K562 (cell line): ENCODE measurements around the gene FRYL. TPM values are rescaled to one million over a fixed set of nuclear protein-coding genes. Genes with fewer than 3 reads are reported as not detected.

Experiments used
- ATAC-seq: fragments of 200-7000 bp; cut with Tn5 transposase; 3 replicates; pipeline ENCODE4 v1.9.1; 2020; ENCODE audit warnings: moderate library complexity
- BruUV-seq: library from RNA; stranded (reverse); fragments of 400-500 nt; replicated peaks from 2 replicates; lab custom pipeline; 2021; lab: Mats Ljungman, UMichigan
- CTCF ChIA-PET: fragments of 300-600 bp; formaldehyde crosslinking; extraction: SDS; loops from one replicate; lab custom pipeline; 2021; ENCODE audit warnings: low intra/inter-chr PET ratio; lab: Yijun Ruan, JAX
- POLR2A ChIA-PET: fragments of 300-600, 350-650 bp; sonication (Branson Sonifier 250); formaldehyde crosslinking; extraction: SDS; loops from one replicate; lab custom pipeline; 2021; ENCODE audit warnings: antibody characterized with exemption, inconsistent platforms; lab: Yijun Ruan, JAX
- DNase-seq, 4 experiments: peaks; one replicate each; pipeline versions ENCODE4 v3.0.0 to v3.0.0-alpha.2; 2011 to 2018; ENCODE audit warnings: low spot score in 3 of 4, mixed read lengths in 3 of 4; ENCODE audit errors: extremely low read depth in 1 of 4
- FAIRE-seq: peaks from 2 replicates; lab custom pipeline; 2011; peaks lifted over from hg19 to GRCh38; lab: Jason Lieb, UNC
- H2AFZ ChIP-seq: 2 replicates; pipeline ENCODE4 v1.6.0; 2011; ENCODE audit warnings: low read depth, low read length, control low read depth, inconsistent platforms
- H3K27ac ChIP-seq: fragments of 200-600 bp; 3 replicates; pipeline ENCODE4 v1.8.0; 2011; ENCODE audit warnings: low read depth, mild to moderate bottlenecking, control low read depth, inconsistent platforms, low read length, moderate library complexity, mixed read lengths; ENCODE audit errors: extremely low read depth
- H3K27me3 ChIP-seq, 2 experiments: fragments of 300-600 bp in 1 of 2; 2 replicates in 1 of 2; 3 replicates in 1 of 2; pipeline versions ENCODE4 v1.6.0 to v1.8.0; 2011; ENCODE audit warnings: inconsistent platforms in 2 of 2, low read length in 2 of 2, mild to moderate bottlenecking in 1 of 2, mixed read lengths in 1 of 2, moderate library complexity in 1 of 2; ENCODE audit not compliant: control insufficient read depth in 2 of 2, insufficient read depth in 2 of 2
- H3K36me3 ChIP-seq: fragments of 300-600 bp; 3 replicates; pipeline ENCODE4 v1.8.0; 2011; ENCODE audit warnings: mild to moderate bottlenecking, low read length, inconsistent platforms; ENCODE audit not compliant: control insufficient read depth, insufficient read depth
- H3K4me1 ChIP-seq, 2 experiments: fragments of 200-600 bp in 1 of 2; replicated peaks in 1 of 2; 2 replicates in 1 of 2; 3 replicates in 1 of 2; pipeline versions ENCODE4 v1.5.1 to v1.8.0; 2011; ENCODE audit warnings: inconsistent platforms in 2 of 2, low read length in 2 of 2, mild to moderate bottlenecking in 1 of 2, mixed read lengths in 1 of 2, moderate library complexity in 1 of 2; ENCODE audit not compliant: control insufficient read depth in 2 of 2, insufficient read depth in 2 of 2
- H3K4me2 ChIP-seq: 2 replicates; pipeline ENCODE4 v1.6.1; 2011; ENCODE audit warnings: low read length, control low read depth, inconsistent platforms, mixed read lengths; ENCODE audit not compliant: insufficient read depth
- H3K4me3 ChIP-seq: fragments of 200-600 bp; sonication (generic), shearing (Covaris generic); 2 replicates; pipeline ENCODE4 v1.5.1; 2016; ENCODE audit warnings: control low read depth, inconsistent platforms
- H3K79me2 ChIP-seq: fragments of 200-600 bp; 3 replicates; pipeline ENCODE4 v1.8.0; 2011; ENCODE audit warnings: low read length, inconsistent platforms; ENCODE audit not compliant: control insufficient read depth, insufficient read depth
- H3K9ac ChIP-seq, 2 experiments: 2 replicates each; pipeline versions ENCODE4 v1.6.0 to v1.6.1; 2011; ENCODE audit warnings: low read depth in 2 of 2, low read length in 2 of 2, control low read depth in 1 of 2, inconsistent platforms in 1 of 2, mild to moderate bottlenecking in 1 of 2, mixed read lengths in 1 of 2; ENCODE audit not compliant: insufficient read depth in 1 of 2
- H3K9me1 ChIP-seq: one replicate; pipeline ENCODE4 v1.6.0; 2011; ENCODE audit warnings: inconsistent platforms, mild to moderate bottlenecking, low read length, moderate library complexity; ENCODE audit not compliant: control insufficient read depth, insufficient read depth
- H3K9me3 ChIP-seq: replicated peaks from 2 replicates; pipeline ENCODE4 v1.5.1; 2011; ENCODE audit warnings: low read depth, low read length, inconsistent platforms; ENCODE audit not compliant: control insufficient read depth, insufficient read depth
- H4K20me1 ChIP-seq: replicated peaks from 2 replicates; pipeline ENCODE4 v1.6.1; 2011; ENCODE audit warnings: low read length, inconsistent platforms, mixed read lengths; ENCODE audit not compliant: control insufficient read depth, insufficient read depth
- ELF4 ChIP-seq: fragments of 450-650 bp; formaldehyde crosslinking; IDR thresholded peaks from 2 replicates; pipeline ENCODE4 v1.4.0; 2022; ENCODE audit warnings: missing genetic modification characterization
- FOXK2 ChIP-seq, 2 experiments: fragments of 450-650 bp; IDR thresholded peaks in 1 of 2; conservative IDR thresholded peaks in 1 of 2; 2 replicates each; pipeline ENCODE4 v1.6.1; 2016; ENCODE audit warnings: low read depth in 2 of 2, mild to moderate bottlenecking in 1 of 2
- JUND ChIP-seq, 2 experiments: IDR thresholded peaks; 2 replicates in 1 of 2; 3 replicates in 1 of 2; pipeline ENCODE4 v1.6.1; 2011; ENCODE audit warnings: borderline replicate concordance in 2 of 2, low read depth in 2 of 2, low read length in 2 of 2, improper control_type of control experiment in 1 of 2, missing biosample characterization in 1 of 2, missing genetic modification characterization in 1 of 2, missing genetic modification reagents in 1 of 2
- MEIS2 ChIP-seq: fragments of 450-650 bp; IDR thresholded peaks from 2 replicates; pipeline ENCODE4 v1.6.1; 2014; ENCODE audit warnings: mild to moderate bottlenecking; ENCODE audit not compliant: partially characterized antibody
- PHF8 ChIP-seq: fragments of 200-600 bp; sonication (generic); IDR thresholded peaks from 2 replicates; pipeline ENCODE4 v1.6.1; 2012; ENCODE audit warnings: mixed run types, mild to moderate bottlenecking, inconsistent platforms, low read length, moderate library complexity, borderline replicate concordance
- ZNF551 ChIP-seq: fragments of 250-450 bp; sonication (Bioruptor Pico); IDR thresholded peaks from 2 replicates; pipeline ENCODE4 v1.5.0; 2021; ENCODE audit warnings: mild to moderate bottlenecking, moderate library complexity
- WGBS: fragments of 100-300 bp; shearing (Covaris generic); methylation state at CpG from one replicate; pipeline ENCODE4 v1.1.6; 2016; ENCODE audit warnings: low coverage, mixed read lengths; ENCODE audit not compliant: insufficient coverage; ENCODE audit errors: missing lambda C conversion rate; 5-methylcytosine and 5-hydroxymethylcytosine counted together
- in situ Hi-C: fragments of 300-500 bp; cut with MboI; formaldehyde crosslinking; loops from 4 replicates; pipeline ENCODE4 v1.15.0; 2018; ENCODE audit warnings: inconsistent platforms, mixed read lengths
- intact Hi-C: fragments of 100-400 bp; cut with micrococcal nuclease; formaldehyde crosslinking; loops from 2 replicates; pipeline ENCODE4 v1.14.2; 2022
- polyA plus RNA-seq, 8 experiments: library from polyadenylated mRNA; depleted of rRNA in 4 of 8; stranded (reverse) in 5 of 8; unstranded in 3 of 8; fragments of >200 nt; fragmentation: Nextera tagmentation in 2 of 8; fragmentation: Illumina TruSeq in 1 of 8; extraction: Ambion mirVana in 2 of 8; extraction: Trizol in 1 of 8; gene quantifications; 2 replicates each; pipeline versions ENCODE4 v1.2.1 to v1.2.3, GENCODE V29; 2011 to 2014; ENCODE audit warnings: inconsistent platforms in 1 of 8, missing spikeins in 1 of 8
- total RNA-seq, 7 experiments: library from RNA; depleted of rRNA in 6 of 7; stranded (reverse); fragments of >200 nt in 6 of 7; fragmentation: Illumina TruSeq in 2 of 7; extraction: Trizol in 2 of 7; gene quantifications; 2 replicates each; pipeline versions ENCODE4 v1.2.1 to v1.2.3, GENCODE V29; 2011 to 2021; ENCODE audit warnings: low replicate concordance in 1 of 7

FRYL gene
- total and polyA plus RNA-seq, 9 of the 15 experiments (the other 6 are each of a cell fraction or from before 2014, with no cell fraction given), result 7.2 to 34.9 (median 15.9) TPM

- CTCF ChIA-PET, result no interaction called here
- H3K9me3 ChIP-seq, result no peaks in the 10 kb centered on the region
- no peak overlapping the region for H3K9ac ChIP-seq
- no peaks in the 10 kb centered on the region for H3K36me3 ChIP-seq
- peak; percentile 42 for TF ChIP-seq MEIS2
- no peak for TF ChIP-seq ELF4
- TF ChIP-seq JUND (IDR thresholded peaks at IDR 0.05; ENCODE audit: borderline replicate concordance, low read depth, low read length), result no peak
- TF ChIP-seq JUND (tag; IDR thresholded peaks at IDR 0.05; ENCODE audit: borderline replicate concordance, low read depth, low read length), result 0 out of 3 replicates have a peak, but pooled peaks have one; percentile 15
- no TSS peak for BruUV-seq
- no peak for FAIRE-seq
- H3K4me1 ChIP-seq, result peaks cover 0 to 5% of the 10 kb centered on the region in 2 experiments; a peak in 2 of 5 replicates
- in situ Hi-C loops, result loop anchor here (5.0 kb wide), 1 partner anchor 37 kb away; no protein-coding TSS in a partner anchor
- H2AFZ ChIP-seq, result no peak overlapping the region
- ATAC-seq, result peak; percentile 75
- no peaks in the 10 kb centered on the region for H3K27me3 ChIP-seq
- H3K79me2 ChIP-seq, result peaks cover 5% of the 10 kb centered on the region; the same call in 1 of the 3 replicates
- no peaks in the 10 kb centered on the region for H3K9me1 ChIP-seq
- intact Hi-C loops, result no loop called here
- POLR2A ChIA-PET, result interaction anchor here (0.8 to 1.1 kb wide), 2 partner anchors 8 to 18 kb away, joined by 3 to 5 read pairs; no protein-coding TSS in a partner anchor
- 50% methylated on average over 3 of the region's 3 CpGs for WGBS
- no peak overlapping the region for H3K27ac ChIP-seq
- no peak overlapping the region for H3K4me2 ChIP-seq
- 0 out of 2 replicates have a peak, but pooled peaks cover 3% of the 10 kb centered on the region for H4K20me1 ChIP-seq
- no peak overlapping the region for H3K4me3 ChIP-seq
- DNase-seq, result no peak
Measured at GRCh38 chr4:48635310-48635709, 144.8 kb downstream of the FRYL start.

- TF ChIP-seq ZNF551 (CRISPR knock-in tag) (no peak), PHF8 (no peak), FOXK2 (conservative IDR thresholded peaks at IDR 0.05 in 1 of 2, IDR thresholded peaks at IDR 0.05 in 1 of 2; ENCODE audit: low read depth in 2 of 2) (no peak)
- POLR2A ChIA-PET, result interaction anchor here (1.1 kb wide), 1 partner anchor 8 kb away, joined by 5 read pairs; no protein-coding TSS in a partner anchor
- H4K20me1 ChIP-seq, result 0 out of 2 replicates have a peak, but pooled peaks cover 3% of the 10 kb centered on the region
- no peak overlapping the region for H2AFZ ChIP-seq
- BruUV-seq, result no TSS peak
- CTCF ChIA-PET, result no interaction called here
- peaks cover 0 to 8% of the 10 kb centered on the region in 2 experiments; a peak in 2 of 5 replicates for H3K4me1 ChIP-seq
- DNase-seq (no peak), FAIRE-seq (peak; percentile 56), ATAC-seq (peak; percentile 51; the same call in 2 of the 3 replicates)
- no peaks in the 10 kb centered on the region for H3K36me3 ChIP-seq
- H3K79me2 ChIP-seq, result peaks cover 5% of the 10 kb centered on the region; the same call in 1 of the 3 replicates
- H3K4me2 ChIP-seq, result no peak overlapping the region
- no peak overlapping the region for H3K27ac ChIP-seq
- H3K9me3 ChIP-seq, result no peaks in the 10 kb centered on the region
- no peak overlapping the region for H3K4me3 ChIP-seq
- 28% methylated on average over 2 of the region's 2 CpGs for WGBS
- H3K27me3 ChIP-seq, result no peaks in the 10 kb centered on the region
- intact Hi-C loops (no loop called here), in situ Hi-C loops (loop anchor here (5.0 kb wide), 1 partner anchor 38 kb away; no protein-coding TSS in a partner anchor)
- H3K9ac ChIP-seq, result no peak overlapping the region
- no peaks in the 10 kb centered on the region for H3K9me1 ChIP-seq
Measured at GRCh38 chr4:48634688-48635308, 145.3 kb downstream of the FRYL start.
